Measurements from ENCODE around the gene FTSJ3.
A peak's percentile ranks its signal among the peaks of the same experiment; 100 is the strongest.

FTSJ3 gene

DNA sequence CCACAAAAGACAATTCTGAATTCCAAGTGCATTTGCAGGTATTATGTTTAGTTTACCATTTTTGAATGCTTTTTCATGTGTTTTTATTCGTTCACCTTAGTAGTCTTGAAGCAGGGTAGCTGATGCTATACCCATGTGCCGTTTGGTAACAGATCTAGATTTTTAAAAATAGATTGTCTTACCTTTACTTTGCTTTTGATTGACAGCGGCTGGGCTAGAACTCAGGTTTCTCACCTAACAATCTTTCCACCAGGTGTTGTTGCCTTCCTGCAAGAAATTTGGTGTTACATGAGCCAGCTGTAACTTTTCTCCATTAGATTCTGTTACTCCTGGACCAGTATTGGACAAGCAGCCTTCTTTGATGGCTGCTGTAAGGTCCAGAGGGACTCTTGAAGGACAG is 1.5 kb upstream of the FTSJ3 start:
- Histone ChIP-seq H3K4me2 (peak overlapping the region; percentile 90), H3K9ac (no peak overlapping the region; the same call in 1 of the 2 replicates), H3K4me3 (peak overlapping the region; percentile 86)

DNA sequence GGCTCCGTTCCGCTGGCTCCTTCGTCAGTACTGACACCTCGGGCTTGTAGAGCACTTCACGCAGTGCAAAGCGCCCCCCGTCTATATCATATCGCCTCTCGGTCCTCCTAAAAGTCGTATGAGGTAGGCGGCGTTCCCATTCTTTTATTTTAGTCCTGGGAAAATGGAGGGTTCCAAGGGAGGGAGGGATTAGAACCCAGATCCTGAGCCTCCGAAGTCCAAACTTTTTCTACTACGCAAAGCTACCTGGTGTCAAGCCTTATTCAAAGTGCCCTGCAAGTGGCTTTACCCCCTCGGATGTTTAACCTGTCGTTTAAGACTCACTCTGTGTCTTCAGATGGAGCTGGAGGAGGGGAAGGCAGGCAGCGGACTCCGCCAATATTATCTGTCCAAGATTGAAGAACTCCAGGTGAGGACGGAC is 348 bp upstream of the FTSJ3 start:
- Histone ChIP-seq H3K36me3 (peaks cover 75% of the 10 kb centered on the region), H4K20me1 (peaks cover 49% of the 10 kb centered on the region), H3K9ac (peak overlapping the region; percentile 91), H3K27me3 (no peaks in the 10 kb centered on the region), H3K4me3 (peak overlapping the region; percentile 86), H3K4me2 (peak overlapping the region; percentile 90), H3K9me3 (no peaks in the 10 kb centered on the region), H3K27ac (peak overlapping the region; percentile 96), H3K4me1 (peaks cover 77% of the 10 kb centered on the region)
- TF ChIP-seq Cebpa-rat (IDR thresholded peaks at IDR 0.05): no peak

More for the DNA sequence above, 1.5 kb upstream of the FTSJ3 start:
- peaks cover 77% of the 10 kb centered on the region for H3K4me1 ChIP-seq
- no peak overlapping the region for H3K27ac ChIP-seq
- H3K27me3 ChIP-seq: no peaks in the 10 kb centered on the region
- TF ChIP-seq Cebpa-rat (IDR thresholded peaks at IDR 0.05): no peak
- H3K36me3 ChIP-seq: peaks cover 75% of the 10 kb centered on the region
- peaks cover 52% of the 10 kb centered on the region for H4K20me1 ChIP-seq
- H3K9me3 ChIP-seq: no peaks in the 10 kb centered on the region

DNA sequence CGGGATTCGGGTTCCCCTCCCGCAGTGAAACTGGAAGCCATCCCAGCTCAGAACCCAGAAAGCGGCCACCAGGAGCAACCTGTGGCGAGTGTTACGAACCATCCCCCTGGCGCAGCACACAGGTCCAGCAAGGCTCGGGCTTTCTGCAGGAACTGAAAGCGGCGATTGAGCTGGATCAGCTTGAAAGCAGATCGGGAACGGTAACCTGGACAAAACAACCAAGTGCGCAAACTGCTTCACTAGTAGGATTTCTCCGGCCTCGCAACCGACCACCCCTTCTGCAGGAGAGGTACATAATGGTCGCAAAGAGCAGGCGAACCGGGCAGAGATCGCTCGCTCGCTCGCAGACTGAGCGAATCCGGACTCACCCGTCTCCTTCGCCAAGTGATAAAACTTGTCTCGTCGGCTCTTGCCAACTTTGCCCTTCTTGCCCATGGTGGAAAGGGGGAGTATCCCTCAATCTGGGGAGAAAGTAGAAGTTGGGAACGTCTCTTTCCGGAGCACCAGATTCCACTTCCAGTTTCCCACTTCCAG is 928 bp downstream of the FTSJ3 start:
- H4K20me1 ChIP-seq: peaks cover 49% of the 10 kb centered on the region
- H3K9ac ChIP-seq: peak overlapping the region; percentile 91
- peak overlapping the region; percentile 86 for H3K4me3 ChIP-seq
- H3K4me2 ChIP-seq: peak overlapping the region; percentile 93
- peaks cover 75% of the 10 kb centered on the region for H3K36me3 ChIP-seq
- TF ChIP-seq Cebpa-rat (IDR thresholded peaks at IDR 0.05): no peak
- peak overlapping the region; percentile 96 for H3K27ac ChIP-seq
- peaks cover 77% of the 10 kb centered on the region for H3K4me1 ChIP-seq
- no peaks in the 10 kb centered on the region for H3K27me3 ChIP-seq
- H3K9me3 ChIP-seq: no peaks in the 10 kb centered on the region

DNA sequence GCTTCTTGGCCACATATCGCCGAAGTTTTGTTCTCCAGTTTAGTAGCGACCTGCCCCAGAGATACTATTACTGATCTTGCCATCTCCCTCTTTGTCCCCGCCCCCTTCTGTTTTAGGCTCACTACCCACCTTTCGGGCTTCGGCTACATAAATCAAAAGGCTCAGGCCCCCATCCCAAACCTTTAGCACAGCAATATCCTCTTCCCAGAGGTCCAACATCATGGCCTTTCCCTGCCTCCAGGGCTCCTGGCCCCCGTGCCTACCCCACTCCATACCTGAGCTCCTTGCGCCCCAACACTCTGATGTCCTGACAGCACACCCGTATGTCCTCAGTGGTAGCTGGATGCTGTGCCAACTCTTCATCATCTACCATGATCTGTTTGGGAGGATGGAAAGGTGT is 3.1 kb downstream of the FTSJ3 start:
- peaks cover 82% of the 10 kb centered on the region for H3K4me1 ChIP-seq
- no peaks in the 10 kb centered on the region for H3K9me3 ChIP-seq
- TF ChIP-seq Cebpa-rat (IDR thresholded peaks at IDR 0.05): no peak
- H3K27me3 ChIP-seq: no peaks in the 10 kb centered on the region
- H3K9ac ChIP-seq: no peak overlapping the region
- no peak overlapping the region for H3K4me3 ChIP-seq
- no peak overlapping the region for H3K27ac ChIP-seq
- no peak overlapping the region for H3K4me2 ChIP-seq
- peaks cover 75% of the 10 kb centered on the region for H3K36me3 ChIP-seq
- H4K20me1 ChIP-seq: peaks cover 54% of the 10 kb centered on the region

DNA sequence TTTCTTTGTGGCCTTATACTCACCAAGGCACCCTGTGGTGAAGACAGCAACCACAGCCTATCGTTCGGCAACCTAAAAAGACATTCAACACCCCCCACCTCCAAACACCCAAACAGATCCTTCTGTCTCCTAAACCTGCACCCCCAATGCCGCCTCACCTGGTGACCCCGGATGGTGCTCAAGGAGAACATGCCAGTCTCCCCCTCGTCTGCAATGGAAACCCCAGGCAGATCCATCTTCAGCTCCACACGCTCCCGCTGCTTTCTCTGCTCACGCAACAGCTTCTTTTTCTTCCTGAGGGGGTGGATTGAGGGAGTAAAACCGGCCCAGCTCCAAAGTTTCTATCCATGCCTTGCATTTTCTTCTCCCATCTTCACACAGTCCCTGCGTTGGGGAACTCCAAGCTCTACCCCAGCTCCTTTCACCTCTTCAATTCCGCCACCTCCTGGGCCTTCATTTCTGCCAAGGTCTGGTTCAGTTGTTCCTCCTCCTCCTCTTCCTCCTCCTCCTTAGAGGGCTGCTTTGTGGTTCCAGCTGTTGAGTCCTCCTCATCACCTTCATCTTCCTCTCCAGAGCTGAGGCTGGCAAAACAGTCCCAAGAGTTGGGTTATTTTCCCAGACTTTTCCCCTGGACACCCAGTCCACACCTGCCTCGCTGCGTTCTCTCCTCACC is 3.7 kb downstream of the FTSJ3 start:
- Histone ChIP-seq H3K4me2 (no peak overlapping the region), H3K9ac (no peak overlapping the region), H3K36me3 (peaks cover 75% of the 10 kb centered on the region)

DNA sequence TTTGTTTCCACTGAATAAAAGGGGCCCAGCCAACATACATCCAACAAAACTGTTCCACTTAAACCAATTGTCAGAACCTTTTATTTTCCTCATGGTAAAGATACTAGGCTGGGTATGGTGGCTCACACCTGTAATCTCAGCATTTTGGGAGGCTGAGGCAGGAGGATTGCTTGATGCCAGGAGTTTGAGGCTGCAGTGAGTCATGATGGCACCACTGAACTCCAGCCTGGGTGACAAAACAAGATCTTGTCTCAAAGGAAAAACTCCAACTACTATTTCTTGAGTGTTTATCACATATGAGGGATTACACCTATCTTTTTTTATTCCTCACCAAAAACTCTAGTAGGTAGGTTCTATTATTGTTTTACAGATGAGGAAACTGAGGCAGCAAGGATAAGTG is 4.9 kb downstream of the FTSJ3 start:
- no peaks in the 10 kb centered on the region for H3K9me3 ChIP-seq
- H3K27me3 ChIP-seq: no peaks in the 10 kb centered on the region
- no peak overlapping the region for H3K9ac ChIP-seq
- peaks cover 64% of the 10 kb centered on the region for H4K20me1 ChIP-seq
- TF ChIP-seq Cebpa-rat (IDR thresholded peaks at IDR 0.05): no peak
- H3K4me2 ChIP-seq: peak overlapping the region; percentile 89; the same call in 1 of the 2 replicates
- H3K36me3 ChIP-seq: peaks cover 84% of the 10 kb centered on the region
- H3K27ac ChIP-seq: no peak overlapping the region
- no peak overlapping the region for H3K4me3 ChIP-seq
- peaks cover 82% of the 10 kb centered on the region for H3K4me1 ChIP-seq

More for the DNA sequence above, 3.7 kb downstream of the FTSJ3 start:
- Histone ChIP-seq H3K4me3 (no peak overlapping the region), H3K27ac (no peak overlapping the region), H4K20me1 (peaks cover 59% of the 10 kb centered on the region), H3K9me3 (no peaks in the 10 kb centered on the region), H3K4me1 (peaks cover 82% of the 10 kb centered on the region), H3K27me3 (no peaks in the 10 kb centered on the region)
- TF ChIP-seq Cebpa-rat (IDR thresholded peaks at IDR 0.05): no peak

DNA sequence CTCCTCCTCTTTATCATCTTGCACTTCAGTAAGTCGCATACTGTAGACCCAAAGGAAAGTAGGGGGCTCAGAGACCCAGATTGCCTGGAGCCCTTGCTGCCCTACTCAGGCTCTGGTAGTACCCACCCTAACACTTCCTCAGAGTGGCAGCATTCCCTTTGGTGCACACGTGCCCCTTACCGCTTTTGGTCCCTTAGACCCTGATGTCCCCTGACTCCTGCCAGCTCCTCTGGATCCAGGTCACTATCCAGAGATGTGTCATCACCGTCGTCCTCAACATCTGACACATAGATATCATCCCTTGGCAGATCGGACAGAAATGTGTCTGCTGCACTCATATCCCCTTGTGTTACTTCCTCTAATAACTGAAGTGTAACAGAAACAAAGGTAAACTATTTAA is 5.7 kb downstream of the FTSJ3 start:
- no peaks in the 10 kb centered on the region for H3K27me3 ChIP-seq
- H4K20me1 ChIP-seq: peaks cover 67% of the 10 kb centered on the region
- peaks cover 82% of the 10 kb centered on the region for H3K4me1 ChIP-seq
- no peaks in the 10 kb centered on the region for H3K9me3 ChIP-seq
- peaks cover 91% of the 10 kb centered on the region for H3K36me3 ChIP-seq
- H3K4me2 ChIP-seq: peak overlapping the region; percentile 89
- H3K27ac ChIP-seq: peak overlapping the region; percentile 69
- peak overlapping the region; percentile 47; the same call in 1 of the 2 replicates for H3K4me3 ChIP-seq
- TF ChIP-seq Cebpa-rat (IDR thresholded peaks at IDR 0.05): no peak
- peak overlapping the region; percentile 56 for H3K9ac ChIP-seq

DNA sequence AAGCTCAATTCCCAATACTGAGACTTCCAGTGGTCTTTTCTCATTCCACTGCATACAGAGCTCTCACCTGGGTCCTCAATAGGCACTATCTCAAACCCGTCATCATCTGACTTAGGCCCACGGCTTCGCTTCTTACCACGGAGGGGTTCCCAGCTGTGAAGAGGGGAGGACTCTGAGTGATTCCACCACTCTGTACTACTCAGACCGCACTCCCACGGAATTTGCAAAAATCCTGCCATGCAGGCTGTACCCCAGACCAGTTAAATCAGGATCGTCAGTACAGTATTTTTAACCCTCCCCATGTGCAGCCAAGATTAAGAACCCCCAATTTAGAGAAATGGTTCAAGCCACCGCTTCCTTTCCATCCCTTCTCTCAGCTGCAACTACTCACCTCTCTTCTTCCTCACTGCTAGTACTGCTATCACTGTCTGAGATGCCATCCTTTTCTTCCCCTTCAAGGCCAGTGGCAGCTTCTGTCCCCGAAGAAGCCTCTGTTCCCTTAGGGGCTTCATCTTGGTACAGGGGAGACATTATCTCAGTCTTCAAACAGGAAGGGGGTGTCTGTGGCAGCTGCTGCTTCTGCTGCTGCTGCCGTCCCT is 6.4 kb downstream of the FTSJ3 start:
- no peaks in the 10 kb centered on the region for H3K27me3 ChIP-seq
- no peaks in the 10 kb centered on the region for H3K9me3 ChIP-seq
- peak overlapping the region; percentile 69 for H3K27ac ChIP-seq
- no peak for TF ChIP-seq Cebpa-rat (IDR thresholded peaks at IDR 0.05)
- H4K20me1 ChIP-seq: peaks cover 66% of the 10 kb centered on the region
- H3K4me1 ChIP-seq: peaks cover 80% of the 10 kb centered on the region
- H3K9ac ChIP-seq: peak overlapping the region; percentile 56
- H3K36me3 ChIP-seq: peaks cover 99% of the 10 kb centered on the region
- H3K4me2 ChIP-seq: peak overlapping the region; percentile 89
- H3K4me3 ChIP-seq: peak overlapping the region; percentile 47; the same call in 1 of the 2 replicates

DNA sequence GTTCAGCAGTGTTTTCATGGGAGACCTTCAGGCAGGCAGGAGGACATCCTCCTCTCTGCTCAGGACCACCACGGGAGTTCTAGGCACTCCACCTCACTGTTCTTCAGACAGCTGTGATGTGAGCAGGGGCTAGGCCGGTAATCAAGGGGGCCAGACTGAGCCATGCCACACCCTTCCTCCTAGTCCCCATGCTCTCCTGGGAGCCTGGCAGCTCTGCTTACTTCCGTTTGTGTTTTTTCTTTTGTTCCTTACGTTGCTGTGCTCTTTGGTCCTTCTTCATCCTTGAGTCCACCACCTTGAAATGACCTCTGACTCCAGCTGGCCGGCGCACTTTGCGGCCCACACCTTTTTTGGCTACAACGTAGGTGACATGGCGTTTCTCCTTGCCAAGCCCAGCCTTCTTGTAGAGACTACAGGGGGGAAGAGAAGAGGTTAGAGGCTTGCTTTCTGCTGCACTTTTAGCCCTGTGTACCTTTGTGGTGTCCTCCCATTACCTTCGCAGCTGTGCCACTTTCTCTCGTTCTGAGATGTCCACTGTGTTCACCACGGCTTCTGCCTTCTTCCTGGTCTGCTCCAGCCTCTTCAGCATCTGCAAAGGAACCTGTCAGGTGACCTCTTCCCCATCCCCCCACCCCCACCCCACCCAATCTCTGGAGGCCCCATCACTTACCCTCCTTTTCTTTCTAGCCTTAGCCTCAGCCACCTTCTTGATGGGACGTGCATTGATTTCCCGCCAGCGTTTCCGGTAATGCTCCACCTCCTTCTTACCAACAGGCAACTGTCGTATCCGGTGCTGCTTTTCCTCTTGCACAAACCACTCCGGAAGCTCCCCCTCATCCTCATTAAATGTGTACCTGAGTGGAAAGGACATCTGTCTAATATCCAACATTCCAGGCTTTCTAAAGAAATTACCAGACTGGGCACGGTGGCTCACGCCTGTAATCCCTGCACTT is 7.6 kb downstream of the FTSJ3 start:
- Histone ChIP-seq H3K4me3 (peak overlapping the region; percentile 54), H3K9ac (peak overlapping the region; percentile 60), H4K20me1 (peaks cover 67% of the 10 kb centered on the region), H3K27ac (peak overlapping the region; percentile 82), H3K9me3 (no peaks in the 10 kb centered on the region), H3K27me3 (no peaks in the 10 kb centered on the region), H3K4me2 (peak overlapping the region; percentile 89), H3K36me3 (peaks cover 100% of the 10 kb centered on the region), H3K4me1 (peaks cover 68% of the 10 kb centered on the region)
- no peak for TF ChIP-seq Cebpa-rat (IDR thresholded peaks at IDR 0.05)

Data from BLaER1 (cell line).